Ramos (cell line): Measurements from ENCODE around the gene C16orf86.

ENCODE experiments used
- in situ Hi-C: fragments of 300-500 bp; cut with MboI; formaldehyde crosslinking; loops from one replicate; pipeline ENCODE4 v1.14.3; 2022; ENCODE audit warnings: low sequenced_read_pairs; ENCODE audit not compliant: unreplicated experiment

The C16orf86 gene

GRCh38 chr16:67666559-67667452 lies at the start of gene C16orf86, which contains the start of gene ENKD1:
C16orf86 (plus strand) TSS chr16:67666814; CDS start chr16:67666971, 157 bp downstream.
ENKD1 (minus strand) TSS chr16:67666750; CDS start chr16:67666442, 308 bp downstream.
- in situ Hi-C loops = no loop called here

GRCh38 chr16:67628216-67628615 lies 38.4 kb upstream of the C16orf86 start:
- in situ Hi-C loops = no loop called here

GRCh38 chr16:67632415-67633172 lies 34.0 kb upstream of the C16orf86 start:
- in situ Hi-C loops = no loop called here

GRCh38 chr16:67636713-67637112 lies 29.9 kb upstream of the C16orf86 start:
- in situ Hi-C loops = loop anchor here (5.0 kb wide), 1 partner anchor 94 kb away; no protein-coding TSS in a partner anchor

- in situ Hi-C loops = loop anchor here (5.0 kb wide), 1 partner anchor 95 kb away; no protein-coding TSS in a partner anchor
Observed at GRCh38 chr16:67637625-67638024, 29.0 kb upstream of the C16orf86 start.

GRCh38 chr16:67641779-67642708 lies 24.6 kb upstream of the C16orf86 start:
- in situ Hi-C loops = no loop called here

GRCh38 chr16:67644038-67644437 lies 22.6 kb upstream of the C16orf86 start:
- in situ Hi-C loops = no loop called here

- in situ Hi-C loops = no loop called here
Observed at GRCh38 chr16:67645397-67646121, 21.1 kb upstream of the C16orf86 start.

GRCh38 chr16:67647111-67647651 lies 19.4 kb upstream of the C16orf86 start:
- in situ Hi-C loops = no loop called here

GRCh38 chr16:67647681-67648080 lies 18.9 kb upstream of the C16orf86 start:
- in situ Hi-C loops = no loop called here

GRCh38 chr16:67648088-67648763 lies 18.4 kb upstream of the C16orf86 start:
- in situ Hi-C loops = no loop called here

- in situ Hi-C loops = no loop called here
Observed at GRCh38 chr16:67648764-67649407, 17.7 kb upstream of the C16orf86 start.

- in situ Hi-C loops = no loop called here
Observed at GRCh38 chr16:67649494-67649931, 17.1 kb upstream of the C16orf86 start.

GRCh38 chr16:67650023-67650422 lies 16.6 kb upstream of the C16orf86 start:
- in situ Hi-C loops = no loop called here

GRCh38 chr16:67651039-67651438 lies 15.6 kb upstream of the C16orf86 start:
- in situ Hi-C loops = no loop called here

- in situ Hi-C loops = no loop called here
Observed at GRCh38 chr16:67651847-67652246, 14.8 kb upstream of the C16orf86 start.

- in situ Hi-C loops = no loop called here
Observed at GRCh38 chr16:67652578-67653127, 14.0 kb upstream of the C16orf86 start.
